AG04449 (cell line): ENCODE measurements around the gene PRKAR2A.
"Not testable (repeated sequence)": the region's sequence is repeated elsewhere in the genome, so short reads cannot be mapped to it uniquely, and the experiment has no call there.

Experiments
- CTCF ChIA-PET: fragments of 350-600 bp; formaldehyde crosslinking; extraction: SDS; loops from one replicate; lab custom pipeline; 2021; ENCODE audit warnings: antibody characterized with exemption; lab: Yijun Ruan, JAX
- POLR2A ChIA-PET: fragments of 400-600, 350-600 bp; formaldehyde crosslinking; extraction: SDS; loops from one replicate; lab custom pipeline; 2020; ENCODE audit warnings: antibody characterized with exemption, inconsistent platforms; lab: Yijun Ruan, JAX
- DNase-seq: peaks from one replicate; pipeline ENCODE4 v3.0.0-alpha.2; 2010; ENCODE audit warnings: low read depth, low spot score
- H3K4me3 ChIP-seq: 2 replicates; pipeline ENCODE4 v1.5.1; 2011; ENCODE audit warnings: low read depth, mild to moderate bottlenecking, control low read depth, low read length
- TF ChIP-seq, protein P1 (sequence below): IDR thresholded peaks from one replicate; pipeline ENCODE4 v1.5.1; 2011; ENCODE audit warnings: mild to moderate bottlenecking, moderate library complexity, low read length, control low read depth, inconsistent platforms; ENCODE audit not compliant: insufficient read depth; ENCODE audit errors: missing control alignments

The PRKAR2A gene

DNA sequence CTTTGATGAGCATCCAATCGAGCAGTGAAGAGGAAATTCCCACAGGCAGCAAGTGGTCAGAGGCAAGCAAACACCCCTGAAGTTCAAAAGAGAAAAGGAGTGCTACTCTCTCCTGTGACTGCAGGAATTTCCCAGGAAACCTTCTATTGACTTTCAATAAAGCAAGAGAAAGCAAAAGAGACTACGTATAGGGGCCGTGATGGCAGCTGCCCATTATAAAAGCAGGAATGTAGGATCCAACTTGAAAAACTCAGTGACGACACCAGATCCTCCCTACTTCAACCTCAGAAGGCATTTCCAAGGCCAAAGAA, 77.5 kb downstream of the PRKAR2A start:
- H3K4me3 ChIP-seq = no peak overlapping the region
- ChIA-PET CTCF (interaction anchor here (2.3 kb wide), 1 partner anchor 30 kb away, joined by 13 read pairs; no protein-coding TSS in a partner anchor), POLR2A (no interaction called here)
- TF ChIP-seq, protein P1, sequence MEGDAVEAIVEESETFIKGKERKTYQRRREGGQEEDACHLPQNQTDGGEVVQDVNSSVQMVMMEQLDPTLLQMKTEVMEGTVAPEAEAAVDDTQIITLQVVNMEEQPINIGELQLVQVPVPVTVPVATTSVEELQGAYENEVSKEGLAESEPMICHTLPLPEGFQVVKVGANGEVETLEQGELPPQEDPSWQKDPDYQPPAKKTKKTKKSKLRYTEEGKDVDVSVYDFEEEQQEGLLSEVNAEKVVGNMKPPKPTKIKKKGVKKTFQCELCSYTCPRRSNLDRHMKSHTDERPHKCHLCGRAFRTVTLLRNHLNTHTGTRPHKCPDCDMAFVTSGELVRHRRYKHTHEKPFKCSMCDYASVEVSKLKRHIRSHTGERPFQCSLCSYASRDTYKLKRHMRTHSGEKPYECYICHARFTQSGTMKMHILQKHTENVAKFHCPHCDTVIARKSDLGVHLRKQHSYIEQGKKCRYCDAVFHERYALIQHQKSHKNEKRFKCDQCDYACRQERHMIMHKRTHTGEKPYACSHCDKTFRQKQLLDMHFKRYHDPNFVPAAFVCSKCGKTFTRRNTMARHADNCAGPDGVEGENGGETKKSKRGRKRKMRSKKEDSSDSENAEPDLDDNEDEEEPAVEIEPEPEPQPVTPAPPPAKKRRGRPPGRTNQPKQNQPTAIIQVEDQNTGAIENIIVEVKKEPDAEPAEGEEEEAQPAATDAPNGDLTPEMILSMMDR = no peak
- no peak for DNase-seq

DNA sequence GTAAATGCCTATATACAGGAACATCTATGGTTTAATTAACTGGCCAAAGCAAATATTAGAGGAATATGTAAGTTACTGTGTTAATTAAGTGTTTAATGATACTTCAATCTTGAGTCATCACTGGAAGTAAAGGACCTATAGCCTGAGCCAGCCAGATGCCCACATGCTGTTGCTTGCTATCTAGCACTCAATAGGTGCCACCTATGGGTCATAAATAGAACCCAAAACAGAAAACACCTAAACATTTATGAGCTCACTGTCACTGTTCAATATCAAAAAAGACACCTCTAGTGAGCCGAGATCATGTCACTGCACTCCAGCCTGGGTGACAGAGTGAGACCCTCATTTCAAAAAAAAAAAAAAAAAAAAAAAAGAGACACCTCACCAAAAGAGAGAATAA, 82.3 kb downstream of the PRKAR2A start:
- no peak for DNase-seq
- POLR2A ChIA-PET = no interaction called here

DNA sequence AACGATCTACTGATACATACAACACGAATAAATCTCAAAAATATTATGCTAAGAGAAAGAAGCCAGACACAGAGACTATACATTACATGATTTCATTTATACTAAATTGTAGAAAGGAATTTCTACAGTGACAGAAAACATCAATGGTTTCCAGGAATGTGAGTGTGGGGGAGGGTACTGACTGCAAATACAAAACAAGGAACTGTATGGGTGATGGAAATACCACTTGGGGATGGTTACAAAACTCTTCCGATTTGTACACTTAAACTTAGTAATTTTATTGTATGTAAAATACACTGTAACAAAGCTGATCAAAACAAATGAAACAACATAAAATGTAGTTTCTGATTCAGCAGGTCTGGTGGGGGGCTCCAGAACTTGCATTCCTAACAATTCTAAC, 84.9 kb downstream of the PRKAR2A start:
- CTCF ChIA-PET = interaction anchor here (17.2 kb wide), 1 partner anchor 23 kb away, joined by 194 read pairs; no protein-coding TSS in a partner anchor
- no peak for DNase-seq
- POLR2A ChIA-PET = no interaction called here
- H3K4me3 ChIP-seq = no peak overlapping the region
- TF ChIP-seq, protein P1 = no peak

More for the DNA sequence above, 82.3 kb downstream of the PRKAR2A start:
- TF ChIP-seq, protein P1 = no peak
- CTCF ChIA-PET = interaction anchor here (0.8 to 1.2 kb wide), 2 partner anchors 18 to 19 kb away, joined by 3 to 4 read pairs; no protein-coding TSS in a partner anchor
- H3K4me3 ChIP-seq = no peak overlapping the region

DNA sequence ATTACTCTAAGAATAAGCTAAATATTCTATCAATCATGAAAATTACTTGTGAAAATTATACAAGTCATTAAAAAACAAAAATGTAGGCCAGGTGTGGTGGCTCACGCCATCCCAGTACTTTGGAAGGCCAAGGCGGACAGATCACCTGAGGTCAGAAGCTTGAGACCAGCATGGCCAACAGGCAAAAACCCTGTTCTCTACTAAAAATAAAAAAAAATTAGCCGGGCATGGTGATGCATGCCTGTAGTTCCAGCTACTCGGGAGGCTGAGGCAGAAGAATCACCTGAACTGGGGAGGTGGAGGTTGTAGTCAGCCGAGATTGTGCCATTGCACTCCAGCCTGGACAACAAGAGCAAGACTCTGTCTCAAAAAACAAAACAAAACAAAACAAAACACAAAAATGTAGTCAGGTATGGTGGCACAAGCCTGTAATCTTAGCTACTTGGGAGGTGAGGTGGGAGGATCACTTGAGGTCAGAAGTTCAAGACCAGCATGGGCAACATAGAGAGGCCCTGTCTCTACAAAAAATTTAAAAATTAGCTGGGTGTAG, 87.6 kb downstream of the PRKAR2A start:
- POLR2A ChIA-PET, DNase-seq, H3K4me3 ChIP-seq: not testable (repeated sequence)
- CTCF ChIA-PET = interaction anchor here (0.7 to 17.2 kb wide), 3 partner anchors 12 to 20 kb away, joined by 3 to 194 read pairs (median 5); no protein-coding TSS in a partner anchor

DNA sequence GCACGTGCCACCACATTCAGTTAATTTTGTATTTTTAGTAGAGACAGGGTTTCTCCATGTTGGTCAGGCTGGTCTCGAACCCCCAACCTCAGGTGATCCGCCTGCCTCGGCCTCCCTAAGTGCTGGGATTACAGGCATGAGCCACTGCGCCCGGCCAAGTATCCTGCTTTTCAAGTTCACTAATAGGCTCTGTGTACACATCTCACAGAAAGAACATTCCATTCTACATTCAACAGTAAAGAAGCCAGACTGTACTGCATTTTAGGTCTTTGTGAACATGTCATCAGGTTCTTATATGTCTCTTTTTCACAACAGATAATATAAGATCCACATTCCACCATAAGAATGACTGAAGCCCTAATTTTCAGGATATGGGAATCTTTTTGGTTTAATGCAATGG, 88.1 kb downstream of the PRKAR2A start:
- DNase-seq, H3K4me3 ChIP-seq, POLR2A ChIA-PET: not testable (repeated sequence)
- CTCF ChIA-PET = interaction anchor here (17.2 kb wide), 1 partner anchor 20 kb away, joined by 194 read pairs; no protein-coding TSS in a partner anchor

DNA sequence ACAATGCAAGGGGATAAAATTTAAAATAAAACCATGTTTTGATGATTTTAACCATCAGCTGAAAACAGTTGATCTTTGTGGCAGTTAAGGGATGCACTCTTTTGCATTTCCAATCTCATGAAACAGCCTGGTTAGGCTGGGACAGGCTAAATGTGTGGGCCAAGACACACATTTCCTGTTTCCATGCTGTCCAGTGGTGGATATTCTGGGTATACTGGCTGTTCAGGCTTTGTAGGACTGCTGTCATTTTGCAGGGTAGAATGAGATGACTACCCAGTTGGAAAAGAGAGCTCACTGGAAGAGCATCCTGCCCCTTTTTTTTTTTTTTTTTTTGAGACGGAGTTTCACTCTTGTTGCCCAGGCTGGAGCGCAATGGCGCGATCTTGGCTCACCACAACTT, 88.6 kb downstream of the PRKAR2A start:
- DNase-seq = no peak
- TF ChIP-seq, protein P1 = no peak
- CTCF ChIA-PET = interaction anchor here (17.2 kb wide), 1 partner anchor 19 kb away, joined by 194 read pairs; no protein-coding TSS in a partner anchor
- POLR2A ChIA-PET = no interaction called here
- H3K4me3 ChIP-seq = no peak overlapping the region

DNA sequence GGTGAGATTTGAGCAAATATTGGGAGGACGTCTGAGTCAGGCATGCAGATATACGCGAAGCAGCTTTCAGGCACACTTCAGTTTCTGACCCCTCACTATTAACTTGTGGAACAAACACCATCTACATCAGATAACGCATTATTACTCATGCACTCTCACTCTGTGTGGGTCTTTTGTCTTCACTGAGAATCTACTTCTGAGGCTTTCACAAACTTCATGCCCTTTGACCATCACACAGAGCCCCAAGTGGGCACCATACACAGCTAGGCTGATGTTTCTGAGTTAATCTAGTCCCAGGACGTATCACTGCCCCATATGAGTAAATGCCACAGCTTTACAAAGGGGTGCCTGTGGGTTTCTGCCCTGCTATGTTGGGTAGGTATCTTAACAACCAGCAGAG, 91.0 kb downstream of the PRKAR2A start:
- CTCF ChIA-PET = interaction anchor here (1.9 to 17.2 kb wide), 2 partner anchors 9 to 17 kb away, joined by 7 to 194 read pairs; no protein-coding TSS in a partner anchor
- H3K4me3 ChIP-seq = no peak overlapping the region
- TF ChIP-seq, protein P1 = no peak
- no peak for DNase-seq
- POLR2A ChIA-PET = no interaction called here
